ENCODE results near the gene CCSER2. TPM values are rescaled to one million over a fixed set of nuclear protein-coding genes. Genes with fewer than 3 reads are reported as not detected.
A peak's percentile ranks its signal among the peaks of the same experiment; 100 is the strongest.

Gene CCSER2
- total RNA-seq, 1 experiment from 2014 or later, result 44.1 TPM

GRCh38 chr10:84375011-84375410 lies 46.6 kb downstream of the CCSER2 start:
- POLR2A ChIA-PET (ENCODE audit: low non-redundant PET), result no interaction called here
- BruUV-seq (replicated peaks), result no TSS peak
- Histone ChIP-seq H3K27ac (ENCODE audit: low read depth, low read length, poor library complexity, severe bottlenecking) (no peak overlapping the region), H3K4me1 (ENCODE audit: insufficient read depth, low read length, poor library complexity, severe bottlenecking) (no peaks in the 10 kb centered on the region), H3K27me3 (replicated peaks; ENCODE audit: insufficient read depth, low read depth, low read length, poor library complexity) (no peaks in the 10 kb centered on the region), H3K36me3 (ENCODE audit: insufficient read depth, low read length, poor library complexity, severe bottlenecking) (peaks cover 13% of the 10 kb centered on the region), H3K4me3 (ENCODE audit: low read depth, low read length, poor library complexity, severe bottlenecking) (no peak overlapping the region), H3K9me3 (ENCODE audit: low read depth, low read length, poor library complexity, severe bottlenecking) (no peaks in the 10 kb centered on the region)
- DNase-seq (ENCODE audit: low spot score), result peak; percentile 55
- intact Hi-C loops (cut with micrococcal nuclease; ENCODE audit: unreplicated experiment), result loop anchor here (1.0 to 10.0 kb wide), 2 partner anchors 162 to 340 kb away; no protein-coding TSS in a partner anchor
- CTCF ChIA-PET, result interaction anchor here (1.0 kb wide), 1 partner anchor 162 kb away, joined by 7 read pairs; no protein-coding TSS in a partner anchor
- no peak for TF ChIP-seq EZH2 (IDR thresholded peaks at IDR 0.05; ENCODE audit: borderline replicate concordance, low read depth, low read length, poor library complexity, severe bottlenecking)
- TF ChIP-seq CTCF (conservative IDR thresholded peaks at IDR 0.05; ENCODE audit: low read depth, low read length), result peak; percentile 80

- H3K27me3 ChIP-seq (replicated peaks; ENCODE audit: insufficient read depth, low read depth, low read length, poor library complexity), result no peaks in the 10 kb centered on the region
- DNase-seq (ENCODE audit: low spot score), result no peak
- CTCF ChIA-PET, result interaction anchor here (0.6 to 1.0 kb wide), 2 partner anchors 159 to 161 kb away, joined by 4 to 7 read pairs; no protein-coding TSS in a partner anchor
- H3K36me3 ChIP-seq (ENCODE audit: insufficient read depth, low read length, poor library complexity, severe bottlenecking), result peaks cover 13% of the 10 kb centered on the region
- no peak overlapping the region for H3K4me3 ChIP-seq (ENCODE audit: low read depth, low read length, poor library complexity, severe bottlenecking)
- no TSS peak for BruUV-seq (replicated peaks)
- intact Hi-C loops (cut with micrococcal nuclease; ENCODE audit: unreplicated experiment), result loop anchor here (1.0 to 10.0 kb wide), 2 partner anchors 161 to 339 kb away; no protein-coding TSS in a partner anchor
- POLR2A ChIA-PET (ENCODE audit: low non-redundant PET), result no interaction called here
- no peak overlapping the region for H3K27ac ChIP-seq (ENCODE audit: low read depth, low read length, poor library complexity, severe bottlenecking)
- no peaks in the 10 kb centered on the region for H3K9me3 ChIP-seq (ENCODE audit: low read depth, low read length, poor library complexity, severe bottlenecking)
- no peak for TF ChIP-seq EZH2 (IDR thresholded peaks at IDR 0.05; ENCODE audit: borderline replicate concordance, low read depth, low read length, poor library complexity, severe bottlenecking)
- TF ChIP-seq CTCF (conservative IDR thresholded peaks at IDR 0.05; ENCODE audit: low read depth, low read length), result no peak
- no peaks in the 10 kb centered on the region for H3K4me1 ChIP-seq (ENCODE audit: insufficient read depth, low read length, poor library complexity, severe bottlenecking)
Measured at GRCh38 chr10:84375881-84376280, 47.5 kb downstream of the CCSER2 start.

- no peak overlapping the region for H3K27ac ChIP-seq (ENCODE audit: low read depth, low read length, poor library complexity, severe bottlenecking)
- no peaks in the 10 kb centered on the region for H3K36me3 ChIP-seq (ENCODE audit: insufficient read depth, low read length, poor library complexity, severe bottlenecking)
- no peak for DNase-seq (ENCODE audit: low spot score)
- intact Hi-C loops (cut with micrococcal nuclease; ENCODE audit: unreplicated experiment), result no loop called here
- no peak overlapping the region for H3K4me3 ChIP-seq (ENCODE audit: low read depth, low read length, poor library complexity, severe bottlenecking)
- no peaks in the 10 kb centered on the region for H3K4me1 ChIP-seq (ENCODE audit: insufficient read depth, low read length, poor library complexity, severe bottlenecking)
- ChIA-PET POLR2A (ENCODE audit: low non-redundant PET) (no interaction called here), CTCF (no interaction called here)
- H3K9me3 ChIP-seq (ENCODE audit: low read depth, low read length, poor library complexity, severe bottlenecking), result peaks cover 16% of the 10 kb centered on the region
- BruUV-seq (replicated peaks), result no TSS peak
- TF ChIP-seq CTCF (conservative IDR thresholded peaks at IDR 0.05; ENCODE audit: low read depth, low read length) (no peak), EZH2 (IDR thresholded peaks at IDR 0.05; ENCODE audit: borderline replicate concordance, low read depth, low read length, poor library complexity, severe bottlenecking) (no peak)
- no peaks in the 10 kb centered on the region for H3K27me3 ChIP-seq (replicated peaks; ENCODE audit: insufficient read depth, low read depth, low read length, poor library complexity)
Measured at GRCh38 chr10:84388148-84388547, 59.8 kb downstream of the CCSER2 start.

All from A673 (cell line).